ENCODE data around the gene PPP2R5B. TPM values are rescaled to one million over a fixed set of nuclear protein-coding genes. Genes with fewer than 3 reads are reported as not detected.

PPP2R5B gene
- total RNA-seq, 1 donor from 2014 or later: 115 TPM

DNA sequence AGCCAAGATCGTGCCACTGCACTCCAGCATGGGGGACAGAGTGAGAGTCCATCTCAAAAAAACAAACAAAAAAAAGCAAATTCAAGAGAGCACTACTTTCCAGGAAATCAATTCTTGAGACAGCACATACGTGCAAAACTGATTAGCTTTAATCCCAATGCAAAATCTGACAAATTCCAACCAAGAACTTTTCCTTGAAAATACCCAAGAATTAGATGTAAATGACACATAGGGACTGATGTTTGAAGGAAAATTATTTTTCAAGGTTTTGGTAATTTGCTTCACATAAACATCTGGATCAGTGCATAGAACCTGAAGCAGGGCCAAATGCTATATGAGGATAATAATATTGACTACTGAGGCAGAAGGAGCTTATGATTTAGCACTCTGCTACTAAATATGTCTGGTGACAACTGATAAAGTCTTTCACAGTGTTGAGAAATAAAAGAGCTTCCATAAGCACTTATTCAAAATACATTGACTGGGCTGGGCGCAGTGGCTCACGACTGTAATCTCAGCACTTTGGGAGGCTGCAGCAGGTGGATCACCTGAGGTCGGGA is 38.7 kb downstream of the PPP2R5B start:
- Histone ChIP-seq H3K4me3 (no peak overlapping the region), H3K36me3 (no peaks in the 10 kb centered on the region), H3K27me3 (no peaks in the 10 kb centered on the region), H3K9me3 (no peaks in the 10 kb centered on the region), H3K27ac (no peak overlapping the region), H3K4me1 (no peaks in the 10 kb centered on the region)
- intact Hi-C loops (cut with DNase I): no loop called here
- DNase-seq (ENCODE audit: low spot score in 2 of 2): no peak
- TF ChIP-seq CTCF (IDR thresholded peaks at IDR 0.05): no peak

GRCh38 chr11:64967375-64967774 is 42.9 kb downstream of the PPP2R5B start:
- Histone ChIP-seq H3K27me3 (no peaks in the 10 kb centered on the region), H3K4me3 (no peak overlapping the region), H3K27ac (no peak overlapping the region), H3K36me3 (no peaks in the 10 kb centered on the region), H3K4me1 (peaks cover under 1 to 4% of the 10 kb centered on the region in 2 donors), H3K9me3 (no peaks in the 10 kb centered on the region)
- DNase-seq (ENCODE audit: low spot score in 2 of 2): no peak
- TF ChIP-seq CTCF (IDR thresholded peaks at IDR 0.05): no peak
- intact Hi-C loops (cut with DNase I): no loop called here

- DNase-seq (ENCODE audit: low spot score in 2 of 2): no peak
- Histone ChIP-seq H3K27me3 (no peaks in the 10 kb centered on the region), H3K4me1 (peaks cover 4% of the 10 kb centered on the region in 2 donors), H3K27ac (no peak overlapping the region), H3K4me3 (no peak overlapping the region), H3K36me3 (no peaks in the 10 kb centered on the region), H3K9me3 (no peaks in the 10 kb centered on the region)
- intact Hi-C loops (cut with DNase I): no loop called here
- no peak for TF ChIP-seq CTCF (IDR thresholded peaks at IDR 0.05)
These were observed 44.7 kb downstream of the PPP2R5B start for GRCh38 chr11:64969209-64969608.

DNA sequence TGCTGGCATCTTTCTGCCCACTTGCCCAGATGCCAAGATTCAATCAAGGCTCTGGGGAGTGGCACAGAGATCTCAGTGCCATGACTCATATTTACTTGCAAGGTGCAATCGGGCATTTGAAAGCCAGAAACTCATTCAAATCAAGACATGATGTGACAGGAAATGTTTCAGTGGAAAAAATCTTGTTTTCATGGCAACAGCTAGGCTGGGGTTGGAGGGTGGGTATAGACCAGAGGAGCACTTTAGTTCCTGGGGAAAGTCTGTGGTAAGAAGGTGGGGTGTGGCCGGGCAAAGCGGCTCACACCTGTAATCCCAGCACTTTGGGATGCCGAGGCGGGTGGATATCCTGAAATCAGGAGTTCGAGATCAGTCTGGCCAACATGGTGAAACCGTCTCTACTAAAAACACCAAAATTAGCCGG is 46.3 kb downstream of the PPP2R5B start:
- no peaks in the 10 kb centered on the region for H3K9me3 ChIP-seq
- H3K4me3 ChIP-seq: no peak overlapping the region
- no peak overlapping the region for H3K27ac ChIP-seq
- peak in 1 of 2 donors; percentile 21 for DNase-seq (ENCODE audit: low spot score in 2 of 2)
- H3K36me3 ChIP-seq: no peaks in the 10 kb centered on the region
- no peaks in the 10 kb centered on the region for H3K27me3 ChIP-seq
- intact Hi-C loops (cut with DNase I): loop anchor here (5.0 kb wide), 1 partner anchor 48 kb away; the partner anchor contains the start of gene PPP2R5B
- no peak for TF ChIP-seq CTCF (IDR thresholded peaks at IDR 0.05)
- H3K4me1 ChIP-seq: peaks cover 4% of the 10 kb centered on the region in 2 donors

GRCh38 chr11:64971421-64972233 is 47.1 kb downstream of the PPP2R5B start, which contains the start of gene MAJIN:
Gene MAJIN, minus strand, starts transcription at chr11:64972108. Its CDS starts 12,703 bp downstream, at chr11:64959405.
- peak in 1 of 2 donors; percentile 88 for DNase-seq (ENCODE audit: low spot score in 2 of 2)
- peak within 1 kb of the TSS; percentile 34 to 62 for H3K4me3 ChIP-seq
- intact Hi-C loops (cut with DNase I): loop anchor here (5.0 kb wide), 1 partner anchor 49 kb away; the partner anchor contains the start of gene PPP2R5B

More at GRCh38 chr11:64971421-64972233, 47.1 kb downstream of the PPP2R5B start, which contains the start of gene MAJIN:
- Histone ChIP-seq H3K27me3 (no peaks in the 10 kb centered on the region), H3K36me3 (no peaks in the 10 kb centered on the region), H3K4me1 (peaks cover 4% of the 10 kb centered on the region in 2 donors), H3K27ac (no peak within 1 kb of the TSS), H3K9me3 (no peaks in the 10 kb centered on the region)
- TF ChIP-seq CTCF (IDR thresholded peaks at IDR 0.05): no peak

Data from ascending aorta (tissue), 2 donors.